ENCODE measurements around the gene PCED1B.
"Not testable (repeated sequence)": the region's sequence is repeated elsewhere in the genome, so short reads cannot be mapped to it uniquely, and the experiment has no call there.

The PCED1B gene

GRCh38 chr12:47166365-47166764, 86.9 kb downstream of the PCED1B start:
- no peak for DNase-seq (ENCODE audit: low read depth)

- DNase-seq (ENCODE audit: low read depth): not testable (repeated sequence)
Observed at GRCh38 chr12:47170281-47170680, 90.9 kb downstream of the PCED1B start.

- DNase-seq (ENCODE audit: low read depth): no peak
Observed at GRCh38 chr12:47178014-47178413, 98.6 kb downstream of the PCED1B start.

GRCh38 chr12:47182164-47182938, 102.9 kb downstream of the PCED1B start:
- DNase-seq (ENCODE audit: low read depth): not testable (repeated sequence)

GRCh38 chr12:47184229-47184628, 104.8 kb downstream of the PCED1B start:
- DNase-seq (ENCODE audit: low read depth): no peak

GRCh38 chr12:47184813-47185212, 105.4 kb downstream of the PCED1B start:
- DNase-seq (ENCODE audit: low read depth): no peak

GRCh38 chr12:47186246-47186645, 106.8 kb downstream of the PCED1B start:
- DNase-seq (ENCODE audit: low read depth): no peak

- peak; percentile 90 for DNase-seq (ENCODE audit: low read depth)
Observed at GRCh38 chr12:47188576-47189441, 109.4 kb downstream of the PCED1B start.

- no peak for DNase-seq (ENCODE audit: low read depth)
Observed at GRCh38 chr12:47189728-47190127, 110.3 kb downstream of the PCED1B start.

- DNase-seq (ENCODE audit: low read depth): peak; percentile 52
Observed at GRCh38 chr12:47190271-47190750, 110.9 kb downstream of the PCED1B start.

GRCh38 chr12:47190905-47191304, 111.5 kb downstream of the PCED1B start:
- DNase-seq (ENCODE audit: low read depth): no peak

- no peak for DNase-seq (ENCODE audit: low read depth)
Observed at GRCh38 chr12:47192051-47192450, 112.6 kb downstream of the PCED1B start.

- no peak for DNase-seq (ENCODE audit: low read depth)
Observed at GRCh38 chr12:47193066-47193465, 113.6 kb downstream of the PCED1B start.

GRCh38 chr12:47194501-47194900, 115.1 kb downstream of the PCED1B start:
- no peak for DNase-seq (ENCODE audit: low read depth)

GRCh38 chr12:47200446-47200845, 121.0 kb downstream of the PCED1B start:
- no peak for DNase-seq (ENCODE audit: low read depth)

GRCh38 chr12:47201190-47201589, 121.8 kb downstream of the PCED1B start:
- DNase-seq (ENCODE audit: low read depth): not testable (repeated sequence)

- DNase-seq (ENCODE audit: low read depth): no peak
Observed at GRCh38 chr12:47202176-47202575, 122.8 kb downstream of the PCED1B start.

GRCh38 chr12:47205532-47206449, 126.4 kb downstream of the PCED1B start:
- no peak for DNase-seq (ENCODE audit: low read depth)

- DNase-seq (ENCODE audit: low read depth): no peak
Observed at GRCh38 chr12:47206450-47207339, 127.3 kb downstream of the PCED1B start.

GRCh38 chr12:47207340-47207717, 127.9 kb downstream of the PCED1B start:
- peak; percentile 33 for DNase-seq (ENCODE audit: low read depth)

GRCh38 chr12:47207829-47208248, 128.4 kb downstream of the PCED1B start:
- peak; percentile 17 for DNase-seq (ENCODE audit: low read depth)
